IMR-90 (cell line): ENCODE measurements around the gene SMIM44.

Experiments used
- CEBPB ChIP-seq: IDR thresholded peaks from 2 replicates; pipeline ENCODE4 v1.6.1; 2012; ENCODE audit warnings: low read depth, low read length, improper control_type of control experiment
- ELK1 ChIP-seq: fragments of 150-350 bp; IDR thresholded peaks from 2 replicates; pipeline ENCODE4 v1.6.1; 2016; ENCODE audit warnings: low read depth, mild to moderate bottlenecking, low read length, moderate library complexity, borderline replicate concordance
- NFE2L2 ChIP-seq: fragments of 150-350 bp; IDR thresholded peaks from 2 replicates; pipeline ENCODE4 v1.6.1; 2016; ENCODE audit warnings: low read depth, mild to moderate bottlenecking, low read length
- POLR2A ChIP-seq: IDR thresholded peaks from 2 replicates; pipeline ENCODE4 v1.6.1; 2012; ENCODE audit warnings: mild to moderate bottlenecking, low read depth, low read length
- RAD21 ChIP-seq: IDR thresholded peaks from 2 replicates; pipeline ENCODE4 v1.6.1; 2012; ENCODE audit warnings: low read length, improper control_type of control experiment
- RFX5 ChIP-seq: IDR thresholded peaks from 2 replicates; pipeline ENCODE4 v1.8.0; 2012; ENCODE audit warnings: low read depth, mild to moderate bottlenecking, low read length, moderate library complexity
- TF ChIP-seq, protein P1 (sequence below): conservative IDR thresholded peaks from 2 replicates; pipeline ENCODE4 v1.5.1; 2012; ENCODE audit warnings: mild to moderate bottlenecking, low read depth, low read length, improper control_type of control experiment

- TF ChIP-seq ELK1 (no peak), POLR2A (no peak), RFX5 (no peak), NFE2L2 (no peak), CEBPB (no peak), RAD21 (no peak)
- TF ChIP-seq, protein P1, sequence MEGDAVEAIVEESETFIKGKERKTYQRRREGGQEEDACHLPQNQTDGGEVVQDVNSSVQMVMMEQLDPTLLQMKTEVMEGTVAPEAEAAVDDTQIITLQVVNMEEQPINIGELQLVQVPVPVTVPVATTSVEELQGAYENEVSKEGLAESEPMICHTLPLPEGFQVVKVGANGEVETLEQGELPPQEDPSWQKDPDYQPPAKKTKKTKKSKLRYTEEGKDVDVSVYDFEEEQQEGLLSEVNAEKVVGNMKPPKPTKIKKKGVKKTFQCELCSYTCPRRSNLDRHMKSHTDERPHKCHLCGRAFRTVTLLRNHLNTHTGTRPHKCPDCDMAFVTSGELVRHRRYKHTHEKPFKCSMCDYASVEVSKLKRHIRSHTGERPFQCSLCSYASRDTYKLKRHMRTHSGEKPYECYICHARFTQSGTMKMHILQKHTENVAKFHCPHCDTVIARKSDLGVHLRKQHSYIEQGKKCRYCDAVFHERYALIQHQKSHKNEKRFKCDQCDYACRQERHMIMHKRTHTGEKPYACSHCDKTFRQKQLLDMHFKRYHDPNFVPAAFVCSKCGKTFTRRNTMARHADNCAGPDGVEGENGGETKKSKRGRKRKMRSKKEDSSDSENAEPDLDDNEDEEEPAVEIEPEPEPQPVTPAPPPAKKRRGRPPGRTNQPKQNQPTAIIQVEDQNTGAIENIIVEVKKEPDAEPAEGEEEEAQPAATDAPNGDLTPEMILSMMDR, result no peak
Measured at GRCh38 chr19:3530389-3530788, 47.1 kb upstream of the SMIM44 start.
